SJSA1 (cell line): ENCODE measurements around the gene BTG4. TPM values are rescaled to one million over a fixed set of nuclear protein-coding genes. Genes with fewer than 3 reads are reported as not detected.

Experiments used
- DNase-seq, 2 experiments: peaks; one replicate each; pipeline ENCODE4 v3.0.0-alpha.2; 2015 to 2020; ENCODE audit warnings: low spot score in 2 of 2, low read depth in 1 of 2
- H3K27ac ChIP-seq: fragments of 250-450 bp; sonication (Bioruptor Pico); 2 replicates; pipeline ENCODE4 v1.5.1; 2020; ENCODE audit warnings: mild to moderate bottlenecking, moderate library complexity
- H3K27me3 ChIP-seq: fragments of 250-450 bp; sonication (Bioruptor Pico); replicated peaks from 2 replicates; pipeline ENCODE4 v1.5.1; 2020; ENCODE audit warnings: mild to moderate bottlenecking, moderate library complexity
- H3K36me3 ChIP-seq: fragments of 250-450 bp; sonication (Bioruptor Pico); 2 replicates; pipeline ENCODE4 v1.5.1; 2020; ENCODE audit warnings: mild to moderate bottlenecking
- H3K4me1 ChIP-seq: fragments of 250-450 bp; sonication (Bioruptor Pico); replicated peaks from 2 replicates; pipeline ENCODE4 v1.6.1; 2021; ENCODE audit warnings: mild to moderate bottlenecking
- H3K4me3 ChIP-seq: fragments of 250-450 bp; sonication (Bioruptor Pico); 2 replicates; pipeline ENCODE4 v1.5.1; 2020; ENCODE audit warnings: mild to moderate bottlenecking
- H3K9me3 ChIP-seq: fragments of 250-450 bp; sonication (Bioruptor Pico); replicated peaks from 2 replicates; pipeline ENCODE4 v1.5.1; 2020; ENCODE audit warnings: mild to moderate bottlenecking
- total RNA-seq: library from RNA; depleted of rRNA; stranded (reverse); fragments of >200 nt; shearing (Covaris generic); gene quantifications from 2 replicates; pipeline ENCODE4 v1.2.3, GENCODE V29; 2014

BTG4 gene
- total RNA-seq, 1 experiment from 2014 or later, result not detected

DNA sequence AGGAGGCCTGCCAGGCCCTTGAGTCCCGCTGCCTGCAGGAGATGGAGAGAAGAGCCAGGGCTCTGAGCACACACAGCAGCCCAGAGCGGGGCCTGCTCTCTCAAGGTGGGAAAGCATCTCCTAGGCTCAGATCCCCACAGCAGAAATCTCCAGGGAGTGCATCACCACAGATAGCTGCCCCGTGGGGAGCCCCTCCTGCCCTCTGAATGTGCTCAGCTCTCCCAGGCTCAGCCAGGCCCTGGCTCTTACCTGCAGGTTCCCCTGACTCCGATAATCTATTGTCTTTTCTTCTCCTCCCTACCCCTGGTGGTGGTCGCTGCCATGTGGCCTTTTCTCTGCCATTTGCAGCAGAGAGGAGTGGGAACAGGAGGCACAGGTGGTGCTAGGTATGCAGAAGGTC, 49.9 kb downstream of the BTG4 start:
- DNase-seq, result no peak
- H3K27ac ChIP-seq, result no peak overlapping the region

GRCh38 chr11:111461460-111462235, 50.5 kb downstream of the BTG4 start:
- DNase-seq, result no peak
- H3K9me3 ChIP-seq, result no peaks in the 10 kb centered on the region
- H3K27me3 ChIP-seq, result no peaks in the 10 kb centered on the region
- H3K27ac ChIP-seq, result no peak overlapping the region
- no peaks in the 10 kb centered on the region for H3K4me1 ChIP-seq
- H3K4me3 ChIP-seq, result no peak overlapping the region
- no peaks in the 10 kb centered on the region for H3K36me3 ChIP-seq

More for the DNA sequence above, 49.9 kb downstream of the BTG4 start:
- no peak overlapping the region for H3K4me3 ChIP-seq
- H3K4me1 ChIP-seq, result no peaks in the 10 kb centered on the region
- no peaks in the 10 kb centered on the region for H3K36me3 ChIP-seq
- H3K27me3 ChIP-seq, result no peaks in the 10 kb centered on the region
- H3K9me3 ChIP-seq, result no peaks in the 10 kb centered on the region

- H3K27ac ChIP-seq, result no peak overlapping the region
Measured at GRCh38 chr11:111460856-111461255, 51.3 kb downstream of the BTG4 start.

GRCh38 chr11:111460340-111460739, 51.8 kb downstream of the BTG4 start:
- DNase-seq, result no peak
- no peaks in the 10 kb centered on the region for H3K9me3 ChIP-seq
- no peak overlapping the region for H3K27ac ChIP-seq

More at GRCh38 chr11:111460856-111461255, 51.3 kb downstream of the BTG4 start:
- DNase-seq, result no peak
- H3K4me3 ChIP-seq, result no peak overlapping the region
- H3K4me1 ChIP-seq, result no peaks in the 10 kb centered on the region
- no peaks in the 10 kb centered on the region for H3K36me3 ChIP-seq
- no peaks in the 10 kb centered on the region for H3K9me3 ChIP-seq
- H3K27me3 ChIP-seq, result no peaks in the 10 kb centered on the region

GRCh38 chr11:111459506-111460270, 52.5 kb downstream of the BTG4 start:
- no peak for DNase-seq

More at GRCh38 chr11:111460340-111460739, 51.8 kb downstream of the BTG4 start:
- Histone ChIP-seq H3K4me3 (no peak overlapping the region), H3K27me3 (no peaks in the 10 kb centered on the region), H3K36me3 (no peaks in the 10 kb centered on the region), H3K4me1 (no peaks in the 10 kb centered on the region)

DNA sequence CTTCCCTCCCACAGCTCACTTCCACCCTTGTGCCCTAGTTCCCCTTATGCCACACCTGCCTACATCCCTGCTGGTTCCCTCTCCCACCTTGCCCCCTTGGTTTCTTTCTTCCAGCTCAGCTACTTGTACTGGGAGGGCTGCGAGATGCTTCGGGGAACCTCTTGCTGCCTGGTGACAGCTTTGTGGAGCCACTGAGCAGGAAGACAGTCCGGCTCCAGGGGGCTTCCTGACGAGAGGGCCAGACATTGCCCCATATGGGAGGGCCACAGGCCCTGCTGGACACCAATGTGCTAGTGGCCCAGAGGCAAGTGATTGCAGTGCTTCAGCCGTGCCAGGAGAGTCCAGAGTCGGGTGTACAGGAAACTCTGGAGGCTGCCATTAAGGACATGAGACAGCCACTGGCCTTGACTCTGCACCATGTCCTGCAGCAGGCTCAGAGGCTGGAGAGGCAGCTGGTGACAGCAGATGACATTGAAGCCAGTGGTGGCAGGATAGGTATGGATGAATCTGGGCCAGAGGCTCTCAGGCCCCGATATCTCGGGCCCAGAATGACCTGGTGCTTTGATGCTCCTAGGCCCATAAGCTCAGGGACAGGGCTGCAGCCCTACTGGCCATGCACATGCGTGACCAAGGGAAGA, 54.3 kb downstream of the BTG4 start:
- H3K27me3 ChIP-seq, result no peaks in the 10 kb centered on the region
- no peak overlapping the region for H3K27ac ChIP-seq
- H3K36me3 ChIP-seq, result no peaks in the 10 kb centered on the region
- H3K4me3 ChIP-seq, result no peak overlapping the region
- DNase-seq, result no peak
- no peaks in the 10 kb centered on the region for H3K9me3 ChIP-seq
- peaks cover 5% of the 10 kb centered on the region for H3K4me1 ChIP-seq

More at GRCh38 chr11:111459506-111460270, 52.5 kb downstream of the BTG4 start:
- H3K4me1 ChIP-seq, result peaks cover 5% of the 10 kb centered on the region
- H3K9me3 ChIP-seq, result no peaks in the 10 kb centered on the region
- no peak overlapping the region for H3K4me3 ChIP-seq
- no peaks in the 10 kb centered on the region for H3K36me3 ChIP-seq
- H3K27ac ChIP-seq, result no peak overlapping the region
- no peaks in the 10 kb centered on the region for H3K27me3 ChIP-seq

- Histone ChIP-seq H3K4me3 (no peak overlapping the region), H3K4me1 (peaks cover 5% of the 10 kb centered on the region), H3K27ac (no peak overlapping the region), H3K9me3 (no peaks in the 10 kb centered on the region), H3K36me3 (no peaks in the 10 kb centered on the region), H3K27me3 (no peaks in the 10 kb centered on the region)
- DNase-seq, result no peak
Measured at GRCh38 chr11:111456859-111457730, 55.1 kb downstream of the BTG4 start.

DNA sequence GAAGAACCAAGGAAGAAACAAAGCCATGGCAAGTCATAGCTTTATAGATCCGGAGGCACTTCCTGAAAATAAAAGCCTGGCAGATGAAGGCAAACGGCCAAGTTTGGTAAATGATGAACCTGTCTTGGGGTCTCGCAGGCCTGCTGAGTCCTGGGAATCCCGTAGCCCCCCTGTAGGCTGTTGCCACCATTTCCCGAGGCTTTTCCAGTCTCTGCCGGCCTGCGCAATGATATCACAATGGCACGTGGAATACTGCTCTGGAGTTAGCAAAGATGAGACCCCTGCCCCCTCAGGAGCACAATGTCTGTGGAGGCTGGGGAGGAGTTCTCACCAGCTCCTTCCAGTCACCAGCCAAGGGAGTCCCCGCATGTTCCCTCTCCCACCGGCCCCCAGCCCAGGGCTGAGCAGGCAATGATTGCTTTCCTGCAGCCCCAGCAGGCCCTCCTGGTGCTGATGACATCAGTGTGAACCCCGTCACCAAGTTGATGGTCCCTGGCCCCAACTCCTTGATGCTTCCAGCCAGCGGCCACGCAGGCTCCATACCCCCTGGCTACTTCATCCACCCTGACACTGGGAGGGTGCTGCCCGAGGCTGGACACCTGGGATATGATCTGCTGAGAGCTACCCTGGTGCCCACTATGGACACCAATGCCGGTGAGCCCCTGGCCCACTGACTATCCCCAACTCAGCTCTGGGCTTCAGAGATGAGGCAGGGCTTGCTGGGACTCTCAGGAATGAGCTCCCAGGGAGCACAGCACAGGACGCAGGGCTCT, 55.9 kb downstream of the BTG4 start:
- DNase-seq, result no peak
- Histone ChIP-seq H3K4me1 (peaks cover 5% of the 10 kb centered on the region), H3K27ac (no peak overlapping the region), H3K27me3 (no peaks in the 10 kb centered on the region), H3K9me3 (no peaks in the 10 kb centered on the region), H3K4me3 (no peak overlapping the region), H3K36me3 (no peaks in the 10 kb centered on the region)

GRCh38 chr11:111455291-111456085, 56.7 kb downstream of the BTG4 start:
- Histone ChIP-seq H3K4me3 (no peak overlapping the region), H3K9me3 (no peaks in the 10 kb centered on the region), H3K4me1 (peaks cover 13% of the 10 kb centered on the region), H3K27me3 (no peaks in the 10 kb centered on the region), H3K27ac (no peak overlapping the region), H3K36me3 (no peaks in the 10 kb centered on the region)
- DNase-seq, result no peak

GRCh38 chr11:111454561-111455192, 57.5 kb downstream of the BTG4 start:
- DNase-seq, result peak; percentile 32 to 61
- H3K27ac ChIP-seq, result no peak overlapping the region

DNA sequence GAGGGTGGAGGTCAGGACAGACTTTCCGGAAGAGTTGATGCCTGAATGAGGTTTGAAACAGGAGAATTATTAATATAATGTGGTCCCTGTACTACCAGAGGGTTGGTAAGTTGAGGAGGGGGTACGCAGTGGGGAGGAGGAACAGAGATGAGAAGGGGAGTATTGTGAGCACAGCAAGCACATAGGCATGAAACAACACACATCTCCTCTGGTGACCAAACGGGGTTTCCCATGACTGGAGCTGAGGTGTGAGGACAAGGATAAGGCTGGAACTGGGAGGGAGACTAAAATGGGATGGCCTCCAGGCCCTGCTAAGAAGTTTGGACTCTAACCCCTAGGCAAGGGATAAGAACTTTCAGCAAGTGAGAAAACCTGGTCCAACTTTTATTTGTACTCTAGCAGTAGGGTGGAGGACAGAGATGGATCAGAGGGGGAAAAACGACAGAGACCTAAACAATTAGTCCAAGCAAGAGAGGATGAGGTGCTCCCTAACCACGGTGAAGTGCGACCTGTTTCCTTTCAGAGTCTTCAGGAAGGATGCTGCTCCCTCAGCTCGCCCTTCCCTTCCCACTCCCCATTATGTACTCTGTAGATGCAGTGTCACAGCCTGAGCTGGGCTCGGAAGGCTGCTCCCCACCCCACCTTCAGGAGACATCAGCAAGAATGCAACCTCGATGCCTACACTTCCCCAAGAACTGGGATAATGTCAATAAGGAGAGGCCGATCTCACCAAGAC, 59.2 kb downstream of the BTG4 start:
- H3K4me1 ChIP-seq, result peaks cover 22% of the 10 kb centered on the region
- no peaks in the 10 kb centered on the region for H3K9me3 ChIP-seq
- H3K27me3 ChIP-seq, result no peaks in the 10 kb centered on the region
- H3K27ac ChIP-seq, result no peak overlapping the region
- no peak overlapping the region for H3K4me3 ChIP-seq
- no peaks in the 10 kb centered on the region for H3K36me3 ChIP-seq
- DNase-seq, result no peak

More at GRCh38 chr11:111454561-111455192, 57.5 kb downstream of the BTG4 start:
- H3K27me3 ChIP-seq, result no peaks in the 10 kb centered on the region
- no peaks in the 10 kb centered on the region for H3K9me3 ChIP-seq
- no peaks in the 10 kb centered on the region for H3K36me3 ChIP-seq
- H3K4me3 ChIP-seq, result no peak overlapping the region
- peaks cover 21% of the 10 kb centered on the region for H3K4me1 ChIP-seq
